Measurements from ENCODE around the gene UNC13C.
A peak's percentile ranks its signal among the peaks of the same experiment; 100 is the strongest.

Gene UNC13C

GRCh38 chr15:54120949-54121463 lies 142.8 kb downstream of the UNC13C start:
- DNase-seq (ENCODE audit: low spot score) = no peak

GRCh38 chr15:54127574-54127973 lies 149.3 kb downstream of the UNC13C start:
- no peak for DNase-seq (ENCODE audit: low spot score)

GRCh38 chr15:54131410-54131809 lies 153.2 kb downstream of the UNC13C start:
- no peak for DNase-seq (ENCODE audit: low spot score)

GRCh38 chr15:54149115-54149531 lies 170.9 kb downstream of the UNC13C start:
- no peak for DNase-seq (ENCODE audit: low spot score)

GRCh38 chr15:54150255-54150654 lies 172.0 kb downstream of the UNC13C start:
- DNase-seq (ENCODE audit: low spot score) = no peak

- DNase-seq (ENCODE audit: low spot score) = no peak
These were observed 180.8 kb downstream of the UNC13C start for GRCh38 chr15:54159012-54159411.

- DNase-seq (ENCODE audit: low spot score) = no peak
These were observed 209.1 kb downstream of the UNC13C start for GRCh38 chr15:54187325-54187724.

GRCh38 chr15:54197995-54198394 lies 219.8 kb downstream of the UNC13C start:
- DNase-seq (ENCODE audit: low spot score) = no peak

- DNase-seq (ENCODE audit: low spot score) = no peak
These were observed 228.5 kb downstream of the UNC13C start for GRCh38 chr15:54206586-54207321.

GRCh38 chr15:54208786-54209185 lies 230.5 kb downstream of the UNC13C start:
- DNase-seq (ENCODE audit: low spot score) = peak; percentile 6

GRCh38 chr15:54212635-54213034 lies 234.4 kb downstream of the UNC13C start:
- no peak for DNase-seq (ENCODE audit: low spot score)

- no peak for DNase-seq (ENCODE audit: low spot score)
These were observed 248.2 kb downstream of the UNC13C start for GRCh38 chr15:54226455-54226854.

- no peak for DNase-seq (ENCODE audit: low spot score)
These were observed 249.3 kb downstream of the UNC13C start for GRCh38 chr15:54227569-54227968.

GRCh38 chr15:54250326-54250725 lies 272.1 kb downstream of the UNC13C start:
- no peak for DNase-seq (ENCODE audit: low spot score)

GRCh38 chr15:54256190-54256589 lies 277.9 kb downstream of the UNC13C start:
- DNase-seq (ENCODE audit: low spot score) = no peak

- DNase-seq (ENCODE audit: low spot score) = no peak
These were observed 295.7 kb downstream of the UNC13C start for GRCh38 chr15:54273928-54274327.

- no peak for DNase-seq (ENCODE audit: low spot score)
These were observed 299.6 kb downstream of the UNC13C start for GRCh38 chr15:54277834-54278233.

- DNase-seq (ENCODE audit: low spot score) = no peak
These were observed 302.5 kb downstream of the UNC13C start for GRCh38 chr15:54280726-54281125.

- no peak for DNase-seq (ENCODE audit: low spot score)
These were observed 304.1 kb downstream of the UNC13C start for GRCh38 chr15:54282228-54282836.

GRCh38 chr15:54288049-54288448 lies 309.8 kb downstream of the UNC13C start:
- no peak for DNase-seq (ENCODE audit: low spot score)

GRCh38 chr15:54289590-54290136 lies 311.4 kb downstream of the UNC13C start:
- no peak for DNase-seq (ENCODE audit: low spot score)

- DNase-seq (ENCODE audit: low spot score) = no peak
These were observed 320.2 kb downstream of the UNC13C start for GRCh38 chr15:54298396-54298795.

- DNase-seq (ENCODE audit: low spot score) = no peak
These were observed 326.1 kb downstream of the UNC13C start for GRCh38 chr15:54304321-54304720.
